Measurements from ENCODE around the gene GRB14. TPM values are rescaled to one million over a fixed set of nuclear protein-coding genes. Genes with fewer than 3 reads are reported as not detected.
A peak's percentile ranks its signal among the peaks of the same experiment; 100 is the strongest.

GRB14 gene
- total and polyA plus RNA-seq, 2 of the 13 experiments (the other 11 are each of a cell fraction or from before 2014, with no cell fraction given): 4.6 to 5.8 TPM

GRCh38 chr2:164655750-164656149 is 34.5 kb upstream of the GRB14 start:
- no peaks in the 10 kb centered on the region for H3K79me2 ChIP-seq (ENCODE audit: insufficient read depth, low read length)
- H3K4me2 ChIP-seq (ENCODE audit: low read depth, low read length): no peak overlapping the region
- intact Hi-C loops (cut with micrococcal nuclease; ENCODE audit: unreplicated experiment): no loop called here
- H3K36me3 ChIP-seq (replicated peaks in 1 of 2; ENCODE audit: control insufficient read depth in 1 of 2, insufficient read depth in 2 of 2, low read length in 2 of 2): no peaks in the 10 kb centered on the region
- H3K9ac ChIP-seq (ENCODE audit: insufficient read depth, low read depth, low read length): no peak overlapping the region
- H3K4me1 ChIP-seq (ENCODE audit: insufficient read depth, low read length): no peaks in the 10 kb centered on the region
- in situ Hi-C loops (cut with HindIII; ENCODE audit: extremely low pct_ligation_motif_present, low pct_unique_long_range_greater_than_20kb): no loop called here
- 91% methylated on average over 2 of the region's 2 CpGs for WGBS (ENCODE audit: low lambda C conversion rate)
- H4K20me1 ChIP-seq (ENCODE audit: insufficient read depth, low read length): no peaks in the 10 kb centered on the region
- H3K4me3 ChIP-seq (replicated peaks in 1 of 3; ENCODE audit: insufficient read depth in 1 of 3, low read depth in 2 of 3, low read length in 3 of 3): no peak overlapping the region
- no peak for DNase-seq (ENCODE audit: low spot score)
- H3K9me3 ChIP-seq (ENCODE audit: low read length): peaks cover 6% of the 10 kb centered on the region; the same call in 1 of the 2 replicates
- no peak for ATAC-seq
- H3K27me3 ChIP-seq (ENCODE audit: control insufficient read depth in 1 of 2, insufficient read depth in 2 of 2, low read length in 2 of 2): no peaks in the 10 kb centered on the region
- BruUV-seq (replicated peaks): no TSS peak
- H3K27ac ChIP-seq (ENCODE audit: extremely low read length, insufficient read depth, low read length): no peak overlapping the region
- H2AFZ ChIP-seq (ENCODE audit: low read length): no peak overlapping the region
- CTCF ChIA-PET (ENCODE audit: low intra/inter-chr PET ratio, low total read pairs): no interaction called here
- no peak for FAIRE-seq
- POLR2A ChIA-PET: no interaction called here
- TF ChIP-seq LCORL (IDR thresholded peaks at IDR 0.05) (no peak), LCORL (CRISPR knock-in tag; IDR thresholded peaks at IDR 0.05) (no peak), IKZF1 (IDR thresholded peaks at IDR 0.05) (no peak), ZNF607 (CRISPR knock-in tag; IDR thresholded peaks at IDR 0.05; ENCODE audit: borderline replicate concordance) (no peak), ZBTB39 (CRISPR knock-in tag; IDR thresholded peaks at IDR 0.05) (no peak), ZNF652 (CRISPR knock-in tag; IDR thresholded peaks at IDR 0.05; ENCODE audit: borderline replicate concordance, low read depth) (no peak), SRSF1 (optimal IDR thresholded peaks at IDR 0.05; ENCODE audit: low read depth, low read length) (no peak), SKIL (CRISPR knock-in tag; IDR thresholded peaks at IDR 0.05; ENCODE audit: borderline replicate concordance) (no peak), NFYC (CRISPR knock-in tag; IDR thresholded peaks at IDR 0.05) (no peak), THAP9 (CRISPR knock-in tag; IDR thresholded peaks at IDR 0.05; ENCODE audit: borderline replicate concordance) (no peak), ZNF772 (CRISPR knock-in tag; IDR thresholded peaks at IDR 0.05) (no peak), TBX2 (CRISPR knock-in tag; IDR thresholded peaks at IDR 0.05; ENCODE audit: borderline replicate concordance) (no peak), ZNF775 (CRISPR knock-in tag; IDR thresholded peaks at IDR 0.05; ENCODE audit: borderline replicate concordance) (no peak), CTCF (CRISPR knock-in tag; IDR thresholded peaks at IDR 0.05) (0 out of 2 replicates have a peak, but pooled peaks have one; percentile 6), ZNF33B (CRISPR knock-in tag; IDR thresholded peaks at IDR 0.05) (no peak), ZNF121 (CRISPR knock-in tag; IDR thresholded peaks at IDR 0.05) (0 out of 2 replicates have a peak, but pooled peaks have one; percentile 33)
